HuH-7 (cell line): ENCODE results near the gene ZNF451.
"Not testable (repeated sequence)": the region's sequence is repeated elsewhere in the genome, so short reads cannot be mapped to it uniquely, and the experiment has no call there.

Experiments
- DNase-seq: peaks from one replicate; pipeline ENCODE4 v3.0.0; 2011; ENCODE audit warnings: low spot score

ZNF451 gene

GRCh38 chr6:57090458-57091067, 575 bp downstream of the ZNF451 start:
- DNase-seq, result not testable (repeated sequence)

- DNase-seq, result not testable (repeated sequence)
These were observed 1.4 kb downstream of the ZNF451 start for GRCh38 chr6:57091375-57091774.

GRCh38 chr6:57094689-57095088, 4.7 kb downstream of the ZNF451 start:
- no peak for DNase-seq

GRCh38 chr6:57097596-57097995, 7.6 kb downstream of the ZNF451 start:
- DNase-seq, result no peak

DNA sequence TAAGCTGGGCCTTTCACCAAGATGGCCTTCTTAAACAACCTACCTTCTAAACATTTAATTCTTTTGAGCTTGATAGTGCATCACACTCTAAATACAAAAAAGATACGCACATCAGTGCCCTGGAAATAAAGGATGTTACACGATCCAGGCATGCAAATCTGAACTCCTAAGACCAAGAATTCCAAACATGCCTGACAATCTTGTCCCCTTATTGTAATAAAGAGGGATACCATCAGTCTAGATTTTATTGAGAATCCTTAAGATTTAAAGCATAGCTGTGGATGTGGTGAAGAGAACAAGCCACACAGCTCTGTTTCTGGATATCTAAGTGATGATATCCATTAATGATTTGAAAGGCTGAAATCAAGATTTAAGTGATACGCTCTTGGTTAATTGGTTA, 13.0 kb downstream of the ZNF451 start:
- DNase-seq, result no peak

GRCh38 chr6:57104336-57104735, 14.3 kb downstream of the ZNF451 start:
- no peak for DNase-seq

DNA sequence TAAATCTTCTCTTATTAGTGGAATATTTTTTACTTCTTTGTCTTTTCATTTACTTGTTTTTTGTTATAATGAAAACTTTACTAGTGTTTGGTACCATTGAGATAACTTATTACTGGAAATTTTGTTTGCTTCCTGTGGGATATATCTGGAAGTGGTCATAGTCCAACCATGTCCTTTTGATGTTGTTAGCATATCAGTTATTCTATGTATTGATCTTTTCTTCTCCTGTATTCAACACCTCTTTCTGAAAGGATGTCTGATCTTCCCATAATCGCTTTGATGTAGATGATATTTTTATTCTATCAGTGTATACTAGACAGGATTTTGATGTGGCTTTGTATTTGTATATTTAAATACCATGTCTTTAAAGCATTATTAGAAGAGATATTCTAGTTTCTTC, 17.0 kb downstream of the ZNF451 start:
- no peak for DNase-seq

- no peak for DNase-seq
These were observed 18.7 kb downstream of the ZNF451 start for GRCh38 chr6:57108691-57109090.

- no peak for DNase-seq
These were observed 19.9 kb downstream of the ZNF451 start for GRCh38 chr6:57109880-57110279.

- no peak for DNase-seq
These were observed 23.1 kb downstream of the ZNF451 start for GRCh38 chr6:57113105-57113504.

DNA sequence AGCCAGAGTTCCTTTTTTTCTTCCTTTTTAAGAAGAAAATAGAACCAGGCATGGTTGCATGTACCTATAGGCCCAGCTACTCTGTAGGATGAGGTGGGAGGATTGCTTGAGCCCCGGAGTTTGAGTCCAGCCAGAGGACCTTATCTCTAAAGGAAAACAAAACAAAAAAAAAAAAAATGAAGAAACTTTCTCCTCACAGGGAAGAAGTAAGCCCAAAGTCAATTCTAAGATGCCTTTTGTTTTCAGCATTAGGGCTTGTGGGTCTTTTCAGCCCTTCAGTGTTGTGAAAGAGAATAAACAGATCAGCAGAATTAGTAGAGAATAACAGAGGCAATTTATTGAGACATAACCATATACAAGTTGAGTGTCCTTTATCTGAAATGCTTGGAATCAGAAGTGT, 26.8 kb downstream of the ZNF451 start:
- DNase-seq, result no peak

DNA sequence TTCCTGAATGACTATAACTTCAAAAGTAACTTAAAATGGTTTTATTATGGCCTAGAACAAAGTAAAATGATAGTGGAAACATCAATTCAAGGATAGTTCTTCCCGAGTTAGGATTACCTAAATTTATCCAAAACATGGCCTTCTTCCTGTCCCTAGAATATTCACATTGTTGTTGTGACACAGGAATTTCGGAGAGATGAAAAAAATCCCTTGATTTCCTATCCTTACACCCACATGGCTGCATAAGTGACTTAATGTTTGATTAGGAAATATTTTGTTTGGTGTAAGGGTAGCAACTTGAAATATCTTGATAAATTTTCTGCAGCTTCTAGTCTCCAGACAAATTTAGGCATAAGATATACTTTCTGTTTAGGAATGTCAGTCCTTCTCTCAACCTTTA, 27.8 kb downstream of the ZNF451 start:
- no peak for DNase-seq

DNA sequence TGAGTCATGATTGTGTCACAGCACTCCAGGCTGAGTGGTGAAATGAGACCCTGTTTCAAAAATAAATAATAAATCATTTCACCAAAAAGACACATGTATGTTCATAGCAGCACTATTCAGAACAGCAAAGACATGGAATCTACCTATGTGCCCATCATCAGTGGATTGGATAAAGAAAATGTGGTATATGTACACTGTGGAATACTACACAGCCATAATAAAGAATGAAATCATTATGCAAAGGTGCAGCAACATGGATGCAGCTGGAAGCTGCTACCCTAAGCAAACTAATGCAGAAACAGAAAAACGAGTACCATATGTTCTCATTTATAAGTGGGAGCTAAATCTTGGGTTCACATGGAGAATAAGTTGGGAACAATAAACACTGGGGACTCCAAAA, 33.1 kb downstream of the ZNF451 start:
- DNase-seq, result no peak

DNA sequence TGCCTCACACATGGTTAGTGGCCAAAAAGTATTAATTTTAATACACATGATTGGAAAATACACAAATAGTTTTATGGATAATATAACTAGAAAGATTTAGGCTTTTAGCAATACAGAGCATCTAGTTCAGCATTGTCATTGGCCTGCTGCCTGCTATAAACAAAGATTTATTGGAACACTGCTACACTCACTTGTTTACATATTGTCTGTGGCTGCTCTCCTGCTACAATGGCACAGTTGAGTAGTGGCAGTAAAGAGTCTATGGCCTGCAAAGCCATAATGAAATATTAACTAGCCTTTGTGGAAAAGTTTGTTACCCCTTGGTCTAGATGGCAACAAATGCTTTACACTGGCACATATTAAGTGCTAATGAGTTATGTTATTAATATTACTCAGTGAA, 37.8 kb downstream of the ZNF451 start:
- peak; percentile 4 for DNase-seq

- DNase-seq, result no peak
These were observed 40.7 kb downstream of the ZNF451 start for GRCh38 chr6:57130661-57131177.

DNA sequence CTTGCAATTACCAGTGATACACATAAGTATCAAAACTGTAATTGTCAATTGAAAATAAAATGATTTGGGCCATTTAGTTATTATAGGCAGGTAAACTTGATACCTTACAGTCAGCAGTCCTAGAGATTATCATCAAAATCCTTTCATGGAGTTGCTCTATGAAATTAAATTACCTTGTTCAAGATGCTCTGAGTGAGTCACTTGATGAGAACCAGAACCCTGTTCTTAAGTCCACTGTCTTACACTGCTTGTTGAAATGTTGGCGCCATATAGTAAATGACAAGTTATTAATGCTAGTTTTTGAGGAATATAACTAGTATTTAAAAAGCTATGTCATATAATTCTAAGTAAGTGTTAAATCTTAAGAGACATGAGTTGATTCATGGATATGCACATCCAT, 45.0 kb downstream of the ZNF451 start:
- DNase-seq, result no peak

- no peak for DNase-seq
These were observed 45.9 kb downstream of the ZNF451 start for GRCh38 chr6:57135885-57136284.

DNA sequence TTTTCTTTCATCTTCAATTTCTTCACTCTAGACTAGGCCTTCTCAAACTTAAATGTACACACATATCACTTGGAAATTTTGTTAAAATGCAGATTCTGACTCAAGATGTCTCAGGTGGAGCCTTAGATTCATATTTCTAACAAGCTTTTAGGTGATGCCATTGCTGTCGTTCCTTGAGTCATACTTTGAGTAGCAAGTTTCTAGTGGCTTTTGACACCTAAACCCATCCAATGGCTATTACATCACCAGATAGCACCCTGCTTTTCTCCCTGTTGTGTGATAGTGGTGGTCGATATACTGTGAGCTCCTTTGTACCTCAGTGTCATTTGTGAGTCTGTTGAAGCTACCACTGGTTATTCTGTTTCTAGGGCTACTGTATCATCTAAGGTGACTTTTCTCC, 47.4 kb downstream of the ZNF451 start:
- DNase-seq, result no peak

- no peak for DNase-seq
These were observed 48.0 kb downstream of the ZNF451 start for GRCh38 chr6:57138026-57138425.

GRCh38 chr6:57141451-57142177, 51.6 kb downstream of the ZNF451 start:
- no peak for DNase-seq

DNA sequence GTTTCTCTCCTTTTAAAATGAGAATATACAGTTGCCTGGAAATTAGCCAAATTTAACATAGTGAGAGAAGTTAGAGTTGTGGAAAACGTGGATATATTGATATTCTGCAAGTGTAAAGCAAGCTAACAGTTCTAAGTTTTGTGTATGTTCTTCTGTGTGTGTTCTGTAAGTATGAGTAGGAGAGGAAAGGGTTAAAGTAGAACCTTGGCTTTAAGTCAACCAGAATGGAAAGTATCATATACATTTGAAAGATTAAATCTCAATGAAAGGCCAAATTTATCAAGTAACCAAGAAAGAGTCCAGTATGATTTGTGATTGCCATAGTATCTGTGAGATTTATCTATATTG, 52.2 kb downstream of the ZNF451 start:
- DNase-seq, result no peak

DNA sequence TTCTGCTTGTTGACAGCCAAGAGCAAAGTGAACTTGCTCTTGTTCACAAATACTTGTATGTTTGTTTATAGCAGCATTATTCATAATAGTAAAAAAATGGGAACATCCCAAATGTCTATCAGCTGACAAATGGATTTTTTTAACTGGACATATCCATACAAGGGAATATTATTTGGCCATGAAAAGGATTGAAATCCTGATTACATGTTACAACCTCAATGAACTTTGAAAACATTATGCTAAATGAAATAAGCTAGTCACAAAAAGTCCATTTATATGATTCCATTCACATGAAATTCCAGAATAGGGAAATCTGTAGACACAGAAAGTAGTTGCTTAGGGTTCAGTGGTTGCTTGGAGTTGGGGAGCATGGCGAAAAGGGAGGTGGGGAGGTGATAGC, 53.7 kb downstream of the ZNF451 start:
- DNase-seq, result no peak

DNA sequence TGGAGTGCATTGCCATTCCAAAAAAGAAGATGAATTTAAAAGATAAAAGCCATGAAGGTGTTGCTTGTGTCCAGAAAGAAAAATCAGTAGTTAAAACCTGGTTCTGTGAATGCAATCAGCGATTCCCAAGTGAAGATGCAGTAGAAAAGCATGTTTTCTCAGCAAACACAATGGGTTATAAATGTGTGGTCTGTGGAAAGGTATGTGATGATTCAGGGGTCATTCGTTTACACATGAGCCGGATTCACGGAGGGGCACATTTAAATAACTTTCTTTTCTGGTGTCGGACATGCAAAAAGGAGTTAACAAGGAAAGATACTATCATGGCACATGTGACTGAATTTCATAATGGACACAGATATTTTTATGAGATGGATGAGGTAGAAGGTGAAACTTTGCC, 57.4 kb downstream of the ZNF451 start:
- DNase-seq, result no peak
